ENCODE measurements around the gene SREK1IP1. TPM values are rescaled to one million over a fixed set of nuclear protein-coding genes. Genes with fewer than 3 reads are reported as not detected.

SREK1IP1 gene
- total and polyA plus RNA-seq, 11 donors = 4.1 to 20.7 (median 11.1) TPM

DNA sequence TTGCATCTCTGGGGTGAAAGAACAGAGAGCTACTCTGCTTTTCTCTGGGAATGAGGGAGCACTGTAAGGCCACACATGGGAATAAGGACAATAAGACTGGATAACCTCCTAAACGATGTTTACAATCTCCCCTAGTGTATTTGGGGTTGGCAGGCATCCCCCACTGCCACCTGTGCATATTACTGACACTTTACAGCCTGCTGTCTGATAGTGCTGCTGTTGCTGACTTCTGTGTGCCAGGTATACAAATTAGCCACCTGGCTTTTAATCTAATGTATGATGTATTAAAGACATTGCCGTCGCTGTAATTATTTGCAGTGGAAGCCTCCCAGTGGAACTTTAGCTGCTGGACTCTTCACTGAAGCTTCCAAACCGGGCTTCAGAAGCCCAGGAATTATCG is 82.6 kb downstream of the SREK1IP1 start:
- no peaks in the 10 kb centered on the region for H3K9me3 ChIP-seq
- no peak for ATAC-seq
- TF ChIP-seq, protein P1, sequence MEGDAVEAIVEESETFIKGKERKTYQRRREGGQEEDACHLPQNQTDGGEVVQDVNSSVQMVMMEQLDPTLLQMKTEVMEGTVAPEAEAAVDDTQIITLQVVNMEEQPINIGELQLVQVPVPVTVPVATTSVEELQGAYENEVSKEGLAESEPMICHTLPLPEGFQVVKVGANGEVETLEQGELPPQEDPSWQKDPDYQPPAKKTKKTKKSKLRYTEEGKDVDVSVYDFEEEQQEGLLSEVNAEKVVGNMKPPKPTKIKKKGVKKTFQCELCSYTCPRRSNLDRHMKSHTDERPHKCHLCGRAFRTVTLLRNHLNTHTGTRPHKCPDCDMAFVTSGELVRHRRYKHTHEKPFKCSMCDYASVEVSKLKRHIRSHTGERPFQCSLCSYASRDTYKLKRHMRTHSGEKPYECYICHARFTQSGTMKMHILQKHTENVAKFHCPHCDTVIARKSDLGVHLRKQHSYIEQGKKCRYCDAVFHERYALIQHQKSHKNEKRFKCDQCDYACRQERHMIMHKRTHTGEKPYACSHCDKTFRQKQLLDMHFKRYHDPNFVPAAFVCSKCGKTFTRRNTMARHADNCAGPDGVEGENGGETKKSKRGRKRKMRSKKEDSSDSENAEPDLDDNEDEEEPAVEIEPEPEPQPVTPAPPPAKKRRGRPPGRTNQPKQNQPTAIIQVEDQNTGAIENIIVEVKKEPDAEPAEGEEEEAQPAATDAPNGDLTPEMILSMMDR (IDR thresholded peaks at IDR 0.05) = no peak
- no peak for TF ChIP-seq POLR2A (IDR thresholded peaks at IDR 0.05)
- no peak overlapping the region for H3K4me3 ChIP-seq
- DNase-seq = no peak
- 72 to 77% (median 74%) methylated on average over 5 of the region's 5 CpGs for WGBS, 4 donors
- no peak overlapping the region for H3K27ac ChIP-seq
- intact Hi-C loops (cut with DNase I) = no loop called here
- H3K4me1 ChIP-seq = peaks cover 0 to 10% (median under 1%) of the 10 kb centered on the region in 12 donors
- H3K27me3 ChIP-seq = peaks cover 2 to 32% (median 17%) of the 10 kb centered on the region in 9 donors
- H3K36me3 ChIP-seq = no peaks in the 10 kb centered on the region

DNA sequence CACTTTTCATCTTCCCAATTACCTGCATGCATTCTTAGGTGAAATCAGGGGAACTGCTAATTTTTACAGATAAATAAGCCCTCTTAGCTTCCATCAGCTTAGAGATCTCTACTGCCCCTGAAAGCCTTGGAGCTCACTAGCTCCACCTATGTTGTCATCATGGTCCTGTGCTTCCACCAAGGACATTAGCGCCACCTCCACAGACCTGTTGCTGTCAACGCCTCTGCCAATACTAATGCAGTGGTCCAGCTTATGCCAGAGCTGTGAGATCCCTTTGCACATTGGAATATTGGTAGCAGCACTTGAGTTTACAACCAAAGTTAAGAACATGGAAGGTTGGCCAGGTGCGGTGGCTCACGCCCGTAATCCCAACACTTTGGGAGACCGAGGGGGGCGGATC is 85.9 kb downstream of the SREK1IP1 start:
- no peak for DNase-seq
- intact Hi-C loops (cut with DNase I) = no loop called here
- H3K27me3 ChIP-seq = peaks cover 0 to 8% (median 0%) of the 10 kb centered on the region in 9 donors
- WGBS, 4 donors = 89 to 94% (median 91%) methylated on average over 7 of the region's 7 CpGs
- no peak overlapping the region for H3K4me3 ChIP-seq
- no peak for TF ChIP-seq POLR2A (IDR thresholded peaks at IDR 0.05)
- TF ChIP-seq, protein P1 (IDR thresholded peaks at IDR 0.05) = no peak
- no peak for ATAC-seq
- no peaks in the 10 kb centered on the region for H3K36me3 ChIP-seq
- no peak overlapping the region for H3K27ac ChIP-seq
- no peaks in the 10 kb centered on the region for H3K9me3 ChIP-seq
- no peaks in the 10 kb centered on the region for H3K4me1 ChIP-seq

DNA sequence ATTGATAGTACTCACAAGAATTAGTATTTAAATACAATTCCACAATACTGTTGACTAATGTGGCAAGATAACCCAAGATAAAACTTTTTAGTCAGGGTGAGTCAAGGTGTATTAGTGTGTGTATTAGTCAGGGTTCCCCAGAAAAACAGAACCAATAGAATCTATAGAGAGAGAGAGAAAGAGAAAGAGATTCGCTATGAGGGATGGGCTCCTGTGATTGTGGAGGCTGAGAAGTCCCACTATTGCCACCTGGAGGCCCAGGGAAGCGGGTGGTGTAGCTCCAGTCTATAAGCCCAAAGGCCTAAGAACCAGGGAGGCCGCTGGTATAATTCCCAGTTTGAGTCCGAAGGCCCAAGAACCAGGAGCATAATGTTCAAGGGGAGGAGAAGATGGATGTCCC is 88.2 kb downstream of the SREK1IP1 start:
- 78 to 83% (median 81%) methylated on average over 4 of the region's 4 CpGs for WGBS, 4 donors
- H3K27me3 ChIP-seq = peaks cover 0 to 3% (median 0%) of the 10 kb centered on the region in 9 donors
- ATAC-seq (no peak), DNase-seq (no peak)
- TF ChIP-seq, protein P1 (IDR thresholded peaks at IDR 0.05) = no peak
- TF ChIP-seq POLR2A (IDR thresholded peaks at IDR 0.05) = no peak
- intact Hi-C loops (cut with DNase I) = no loop called here
- no peak overlapping the region for H3K27ac ChIP-seq
- H3K4me1 ChIP-seq = no peaks in the 10 kb centered on the region
- no peak overlapping the region for H3K4me3 ChIP-seq
- no peaks in the 10 kb centered on the region for H3K36me3 ChIP-seq
- H3K9me3 ChIP-seq = no peaks in the 10 kb centered on the region

DNA sequence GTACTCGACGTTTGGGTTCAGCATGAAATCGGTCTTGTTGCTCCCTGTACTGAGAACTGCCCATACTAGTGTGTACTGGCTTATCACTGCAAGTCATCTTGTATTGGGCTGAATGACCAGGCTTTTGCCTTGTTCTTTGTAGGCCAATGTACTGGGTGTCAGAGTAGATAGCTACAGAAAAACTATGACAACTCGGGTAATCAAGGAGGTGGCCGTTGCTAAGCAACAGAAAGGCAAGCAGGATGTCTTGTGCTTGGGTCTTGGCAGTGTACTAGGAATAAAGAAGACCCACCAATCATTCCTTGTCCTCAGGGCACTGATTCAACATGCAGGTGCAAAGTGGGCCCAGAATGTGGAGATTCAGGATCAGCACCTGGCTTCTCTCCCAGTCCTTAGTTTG is 90.1 kb downstream of the SREK1IP1 start:
- no peak for TF ChIP-seq POLR2A (IDR thresholded peaks at IDR 0.05)
- TF ChIP-seq, protein P1 (IDR thresholded peaks at IDR 0.05) = no peak
- H3K9me3 ChIP-seq = no peaks in the 10 kb centered on the region
- ATAC-seq (no peak), DNase-seq (no peak)
- peaks cover 0 to 3% (median 0%) of the 10 kb centered on the region in 9 donors for H3K27me3 ChIP-seq
- WGBS, 4 donors = 80 to 82% (median 81%) methylated on average over 5 of the region's 5 CpGs
- no peak overlapping the region for H3K27ac ChIP-seq
- no peak overlapping the region for H3K4me3 ChIP-seq
- H3K36me3 ChIP-seq = no peaks in the 10 kb centered on the region
- intact Hi-C loops (cut with DNase I) = no loop called here
- no peaks in the 10 kb centered on the region for H3K4me1 ChIP-seq
